PC-3 (cell line): ENCODE results near the gene LRRTM3. TPM values are rescaled to one million over a fixed set of nuclear protein-coding genes. Genes with fewer than 3 reads are reported as not detected.
A peak's percentile ranks its signal among the peaks of the same experiment; 100 is the strongest.

Source experiments
- ATAC-seq: fragments of 200-7000 bp; cut with Tn5 transposase; 2 replicates; pipeline ENCODE4 v1.9.1; 2020; ENCODE audit warnings: mild to moderate bottlenecking, moderate library complexity
- BruUV-seq: library from RNA; stranded (reverse); fragments of 400-500 nt; replicated peaks from 2 replicates; lab custom pipeline; 2021; lab: Mats Ljungman, UMichigan
- CTCF ChIA-PET: fragments of 300-600 bp; sonication (Branson Sonifier 250); formaldehyde crosslinking; loops from one replicate; lab custom pipeline; 2022; ENCODE audit warnings: antibody characterized with exemption; lab: Charles Lee
- POLR2A ChIA-PET: fragments of 300-600 bp; sonication (Branson Sonifier 250); formaldehyde crosslinking; loops from one replicate; lab custom pipeline; 2022; ENCODE audit warnings: antibody characterized with exemption; ENCODE audit not compliant: unreplicated experiment; lab: Charles Lee
- DNase-seq: peaks from one replicate; pipeline ENCODE4 v3.0.0-alpha.2; 2015
- H2AFZ ChIP-seq: fragments of 300-600 bp; sonication (generic); 2 replicates; pipeline ENCODE4 v1.6.0; 2016; ENCODE audit warnings: antibody characterized with exemption, low read length
- H3F3A ChIP-seq: fragments of 300-600 bp; sonication (generic); one replicate; pipeline ENCODE4 v1.6.0; 2017; ENCODE audit warnings: antibody characterized with exemption, low read length, control low read depth, mild to moderate bottlenecking; ENCODE audit not compliant: unreplicated experiment
- H3K27ac ChIP-seq: fragments of 300-600 bp; sonication (generic); 2 replicates; pipeline ENCODE4 v1.5.1; 2016; ENCODE audit warnings: mild to moderate bottlenecking, low read length
- H3K27me3 ChIP-seq: fragments of 300-600 bp; sonication (generic); 2 replicates; pipeline ENCODE4 v1.6.1; 2016; ENCODE audit warnings: low read length, mixed read lengths
- H3K36me3 ChIP-seq: fragments of 300-600 bp; sonication (generic); 2 replicates; pipeline ENCODE4 v1.6.1; 2016; ENCODE audit warnings: low read depth, mixed run types, low read length, mixed read lengths
- H3K4me1 ChIP-seq: fragments of 300-600 bp; sonication (generic); 2 replicates; pipeline ENCODE4 v1.5.1; 2016; ENCODE audit warnings: low read length; ENCODE audit not compliant: insufficient read depth
- H3K4me2 ChIP-seq: fragments of 300-600 bp; sonication (generic); 2 replicates; pipeline ENCODE4 v1.6.0; 2016; ENCODE audit warnings: low read length
- H3K4me3 ChIP-seq: fragments of 300-600 bp; sonication (generic); 2 replicates; pipeline ENCODE4 v1.5.1; 2016; ENCODE audit warnings: mild to moderate bottlenecking, low read length, mixed read lengths
- H3K79me2 ChIP-seq: fragments of 300-600 bp; sonication (generic); 2 replicates; pipeline ENCODE4 v1.6.1; 2017; ENCODE audit warnings: low read length, mixed read lengths
- H3K9ac ChIP-seq: fragments of 300-600 bp; sonication (generic); 2 replicates; pipeline ENCODE4 v1.6.0; 2016; ENCODE audit warnings: mild to moderate bottlenecking, low read length
- H3K9me2 ChIP-seq: fragments of 300-600 bp; sonication (generic); replicated peaks from 2 replicates; pipeline ENCODE4 v1.6.1; 2016; ENCODE audit warnings: mixed run types, low read length, mixed read lengths
- H3K9me3 ChIP-seq: fragments of 300-600 bp; sonication (generic); 2 replicates; pipeline ENCODE4 v1.6.1; 2016; ENCODE audit warnings: low read length, mixed read lengths
- H4K20me1 ChIP-seq: fragments of 300-600 bp; sonication (generic); 2 replicates; pipeline ENCODE4 v1.6.1; 2016; ENCODE audit warnings: low read length, mixed read lengths
- EZH2 ChIP-seq: fragments of 300-600 bp; sonication (generic); IDR thresholded peaks from one replicate; pipeline ENCODE4 v1.6.1; 2017; ENCODE audit warnings: antibody characterized with exemption, mild to moderate bottlenecking, low read length; ENCODE audit not compliant: unreplicated experiment
- EZH2phosphoT487 ChIP-seq: fragments of 300-600 bp; sonication (generic); IDR thresholded peaks from 2 replicates; pipeline ENCODE4 v1.6.1; 2018; ENCODE audit warnings: mild to moderate bottlenecking, antibody characterized with exemption, low read length, borderline replicate concordance
- intact Hi-C: fragments of 100-400 bp; cut with micrococcal nuclease; formaldehyde crosslinking; loops from 2 replicates; pipeline ENCODE4 v1.9.0; 2023
- total RNA-seq: library from RNA; depleted of rRNA; stranded (reverse); fragments of >200 nt; gene quantifications from 2 replicates; pipeline ENCODE4 v1.2.3, GENCODE V29; 2014
- TF ChIP-seq, protein P1 (sequence below): fragments of 300-600 bp; sonication (generic); conservative IDR thresholded peaks from 2 replicates; pipeline ENCODE4 v1.5.1; 2017; ENCODE audit warnings: antibody characterized with exemption, low read depth, mild to moderate bottlenecking, low read length

LRRTM3 gene
- total RNA-seq, 1 experiment from 2014 or later, result 0.15 TPM

DNA sequence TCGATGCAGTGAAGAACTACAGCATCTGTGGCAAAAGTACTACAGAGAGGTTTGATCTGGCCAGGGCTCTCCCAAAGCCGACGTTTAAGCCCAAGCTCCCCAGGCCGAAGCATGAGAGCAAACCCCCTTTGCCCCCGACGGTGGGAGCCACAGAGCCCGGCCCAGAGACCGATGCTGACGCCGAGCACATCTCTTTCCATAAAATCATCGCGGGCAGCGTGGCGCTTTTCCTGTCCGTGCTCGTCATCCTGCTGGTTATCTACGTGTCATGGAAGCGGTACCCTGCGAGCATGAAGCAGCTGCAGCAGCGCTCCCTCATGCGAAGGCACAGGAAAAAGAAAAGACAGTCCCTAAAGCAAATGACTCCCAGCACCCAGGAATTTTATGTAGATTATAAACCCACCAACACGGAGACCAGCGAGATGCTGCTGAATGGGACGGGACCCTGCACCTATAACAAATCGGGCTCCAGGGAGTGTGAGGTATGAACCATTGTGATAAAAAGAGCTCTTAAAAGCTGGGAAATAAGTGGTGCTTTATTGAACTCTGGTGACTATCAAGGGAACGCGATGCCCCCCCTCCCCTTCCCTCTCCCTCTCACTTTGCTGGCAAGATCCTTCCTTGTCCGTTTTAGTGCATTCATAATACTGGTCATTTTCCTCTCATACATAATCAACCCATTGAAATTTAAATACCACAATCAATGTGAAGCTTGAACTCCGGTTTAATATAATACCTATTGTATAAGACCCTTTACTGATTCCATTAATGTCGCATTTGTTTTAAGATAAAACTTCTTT lies 2.3 kb downstream of the LRRTM3 start:
- ATAC-seq (no peak), DNase-seq (no peak)
- no peaks in the 10 kb centered on the region for H3F3A ChIP-seq
- intact Hi-C loops, result loop anchor here (5.0 kb wide), 2 partner anchors 86 to 411 kb away; no protein-coding TSS in a partner anchor
- H3K36me3 ChIP-seq, result no peaks in the 10 kb centered on the region
- H2AFZ ChIP-seq, result no peak overlapping the region
- ChIA-PET POLR2A (interaction anchor here (0.6 kb wide), 1 partner anchor 195 kb away, joined by 3 read pairs; no protein-coding TSS in a partner anchor), CTCF (no interaction called here)
- no peak overlapping the region for H3K4me2 ChIP-seq
- H3K79me2 ChIP-seq, result no peaks in the 10 kb centered on the region
- H3K9me3 ChIP-seq, result no peaks in the 10 kb centered on the region
- no peaks in the 10 kb centered on the region for H3K9me2 ChIP-seq
- H4K20me1 ChIP-seq, result no peaks in the 10 kb centered on the region
- peaks cover 10% of the 10 kb centered on the region for H3K27me3 ChIP-seq
- no peak overlapping the region for H3K27ac ChIP-seq
- no peak overlapping the region for H3K4me3 ChIP-seq
- no peak overlapping the region for H3K9ac ChIP-seq
- BruUV-seq, result no TSS peak
- peaks cover 20% of the 10 kb centered on the region for H3K4me1 ChIP-seq
- TF ChIP-seq EZH2 (no peak), EZH2phosphoT487 (no peak)
- TF ChIP-seq, protein P1, sequence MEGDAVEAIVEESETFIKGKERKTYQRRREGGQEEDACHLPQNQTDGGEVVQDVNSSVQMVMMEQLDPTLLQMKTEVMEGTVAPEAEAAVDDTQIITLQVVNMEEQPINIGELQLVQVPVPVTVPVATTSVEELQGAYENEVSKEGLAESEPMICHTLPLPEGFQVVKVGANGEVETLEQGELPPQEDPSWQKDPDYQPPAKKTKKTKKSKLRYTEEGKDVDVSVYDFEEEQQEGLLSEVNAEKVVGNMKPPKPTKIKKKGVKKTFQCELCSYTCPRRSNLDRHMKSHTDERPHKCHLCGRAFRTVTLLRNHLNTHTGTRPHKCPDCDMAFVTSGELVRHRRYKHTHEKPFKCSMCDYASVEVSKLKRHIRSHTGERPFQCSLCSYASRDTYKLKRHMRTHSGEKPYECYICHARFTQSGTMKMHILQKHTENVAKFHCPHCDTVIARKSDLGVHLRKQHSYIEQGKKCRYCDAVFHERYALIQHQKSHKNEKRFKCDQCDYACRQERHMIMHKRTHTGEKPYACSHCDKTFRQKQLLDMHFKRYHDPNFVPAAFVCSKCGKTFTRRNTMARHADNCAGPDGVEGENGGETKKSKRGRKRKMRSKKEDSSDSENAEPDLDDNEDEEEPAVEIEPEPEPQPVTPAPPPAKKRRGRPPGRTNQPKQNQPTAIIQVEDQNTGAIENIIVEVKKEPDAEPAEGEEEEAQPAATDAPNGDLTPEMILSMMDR, result no peak

DNA sequence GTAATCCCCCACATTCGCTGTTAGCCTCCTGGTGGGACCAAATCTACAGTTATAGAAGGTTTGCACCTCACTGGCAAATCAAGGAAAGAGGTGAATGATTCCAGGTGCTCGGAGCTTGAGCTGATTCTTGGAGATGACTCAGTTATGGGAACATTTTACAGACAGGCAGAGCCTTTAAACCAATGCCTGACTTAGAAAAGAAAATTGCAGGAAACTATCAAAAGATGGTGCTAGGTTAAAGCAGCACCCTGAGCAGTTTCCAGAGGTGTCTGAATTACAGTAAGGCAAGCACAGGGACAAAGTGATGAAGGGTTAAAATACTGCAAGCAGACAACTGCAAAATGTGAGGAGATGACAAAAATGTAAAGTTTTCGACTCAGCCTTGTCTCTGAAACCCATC lies 2.9 kb downstream of the LRRTM3 start:
- POLR2A ChIA-PET, result interaction anchor here (0.6 kb wide), 1 partner anchor 855 kb away, joined by 3 read pairs; no protein-coding TSS in a partner anchor
- H3K36me3 ChIP-seq, result no peaks in the 10 kb centered on the region
- CTCF ChIA-PET, result no interaction called here
- peaks cover 20% of the 10 kb centered on the region for H3K4me1 ChIP-seq
- H3K9me2 ChIP-seq, result no peaks in the 10 kb centered on the region
- H4K20me1 ChIP-seq, result no peaks in the 10 kb centered on the region
- no peaks in the 10 kb centered on the region for H3K79me2 ChIP-seq
- H3K4me3 ChIP-seq, result no peak overlapping the region
- TF ChIP-seq EZH2, result no peak
- no peak for TF ChIP-seq EZH2phosphoT487
- TF ChIP-seq, protein P1, result no peak
- H3K9me3 ChIP-seq, result no peaks in the 10 kb centered on the region
- BruUV-seq, result no TSS peak
- H3F3A ChIP-seq, result no peaks in the 10 kb centered on the region
- H3K27me3 ChIP-seq, result peaks cover 13% of the 10 kb centered on the region
- intact Hi-C loops, result loop anchor here (5.0 kb wide), 2 partner anchors 86 to 411 kb away; no protein-coding TSS in a partner anchor
- no peak overlapping the region for H3K4me2 ChIP-seq
- DNase-seq (peak; percentile 39), ATAC-seq (no peak)
- H2AFZ ChIP-seq, result no peak overlapping the region
- no peak overlapping the region for H3K27ac ChIP-seq
- no peak overlapping the region for H3K9ac ChIP-seq

DNA sequence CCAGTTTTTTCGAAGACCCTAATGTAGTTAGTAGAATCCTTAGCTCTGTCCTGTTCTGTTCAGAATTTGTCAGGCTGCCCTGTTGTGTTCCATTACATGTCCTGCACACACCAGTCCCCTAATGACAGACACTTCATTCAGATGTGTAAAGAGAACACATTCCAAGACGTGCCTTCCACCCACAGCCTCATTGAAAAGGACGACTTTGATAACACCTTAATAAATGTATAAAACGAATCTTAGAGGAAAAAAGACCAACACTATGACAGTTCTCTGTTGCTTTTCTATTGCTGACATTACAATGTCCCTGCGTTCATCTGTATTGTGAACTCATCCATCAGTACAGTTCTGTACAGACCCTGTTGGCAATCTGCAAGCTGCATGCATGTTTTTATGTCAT lies 3.5 kb downstream of the LRRTM3 start:
- Histone ChIP-seq H3K79me2 (no peaks in the 10 kb centered on the region), H3K9me3 (no peaks in the 10 kb centered on the region), H2AFZ (no peak overlapping the region), H3K4me3 (no peak overlapping the region), H3K9ac (no peak overlapping the region), H4K20me1 (no peaks in the 10 kb centered on the region), H3K36me3 (no peaks in the 10 kb centered on the region), H3K27me3 (peaks cover 16% of the 10 kb centered on the region), H3K27ac (no peak overlapping the region), H3K9me2 (no peaks in the 10 kb centered on the region), H3F3A (no peaks in the 10 kb centered on the region), H3K4me2 (no peak overlapping the region), H3K4me1 (peaks cover 20% of the 10 kb centered on the region)
- POLR2A ChIA-PET, result interaction anchor here (0.6 kb wide), 1 partner anchor 855 kb away, joined by 3 read pairs; no protein-coding TSS in a partner anchor
- TF ChIP-seq, protein P1, result no peak
- TF ChIP-seq EZH2, result no peak
- no peak for TF ChIP-seq EZH2phosphoT487
- DNase-seq, result no peak
- BruUV-seq, result no TSS peak
- CTCF ChIA-PET, result interaction anchor here (0.7 kb wide), 1 partner anchor 153 kb away, joined by 3 read pairs; no protein-coding TSS in a partner anchor
- ATAC-seq, result no peak
- intact Hi-C loops, result loop anchor here (5.0 kb wide), 2 partner anchors 87 to 412 kb away; no protein-coding TSS in a partner anchor
